PC-3 (cell line): ENCODE data around the gene SARNP. TPM values are rescaled to one million over a fixed set of nuclear protein-coding genes. Genes with fewer than 3 reads are reported as not detected.
A peak's percentile ranks its signal among the peaks of the same experiment; 100 is the strongest.

Experiments used
- ATAC-seq: fragments of 200-7000 bp; cut with Tn5 transposase; 2 replicates; pipeline ENCODE4 v1.9.1; 2020; ENCODE audit warnings: mild to moderate bottlenecking, moderate library complexity
- BruUV-seq: library from RNA; stranded (reverse); fragments of 400-500 nt; replicated peaks from 2 replicates; lab custom pipeline; 2021; lab: Mats Ljungman, UMichigan
- CTCF ChIA-PET: fragments of 300-600 bp; sonication (Branson Sonifier 250); formaldehyde crosslinking; loops from one replicate; lab custom pipeline; 2022; ENCODE audit warnings: antibody characterized with exemption; lab: Charles Lee
- POLR2A ChIA-PET: fragments of 300-600 bp; sonication (Branson Sonifier 250); formaldehyde crosslinking; loops from one replicate; lab custom pipeline; 2022; ENCODE audit warnings: antibody characterized with exemption; ENCODE audit not compliant: unreplicated experiment; lab: Charles Lee
- DNase-seq: peaks from one replicate; pipeline ENCODE4 v3.0.0-alpha.2; 2015
- H2AFZ ChIP-seq: fragments of 300-600 bp; sonication (generic); 2 replicates; pipeline ENCODE4 v1.6.0; 2016; ENCODE audit warnings: antibody characterized with exemption, low read length
- H3F3A ChIP-seq: fragments of 300-600 bp; sonication (generic); one replicate; pipeline ENCODE4 v1.6.0; 2017; ENCODE audit warnings: antibody characterized with exemption, low read length, control low read depth, mild to moderate bottlenecking; ENCODE audit not compliant: unreplicated experiment
- H3K27ac ChIP-seq: fragments of 300-600 bp; sonication (generic); 2 replicates; pipeline ENCODE4 v1.5.1; 2016; ENCODE audit warnings: mild to moderate bottlenecking, low read length
- H3K27me3 ChIP-seq: fragments of 300-600 bp; sonication (generic); 2 replicates; pipeline ENCODE4 v1.6.1; 2016; ENCODE audit warnings: low read length, mixed read lengths
- H3K36me3 ChIP-seq: fragments of 300-600 bp; sonication (generic); 2 replicates; pipeline ENCODE4 v1.6.1; 2016; ENCODE audit warnings: low read depth, mixed run types, low read length, mixed read lengths
- H3K4me1 ChIP-seq: fragments of 300-600 bp; sonication (generic); 2 replicates; pipeline ENCODE4 v1.5.1; 2016; ENCODE audit warnings: low read length; ENCODE audit not compliant: insufficient read depth
- H3K4me2 ChIP-seq: fragments of 300-600 bp; sonication (generic); 2 replicates; pipeline ENCODE4 v1.6.0; 2016; ENCODE audit warnings: low read length
- H3K4me3 ChIP-seq: fragments of 300-600 bp; sonication (generic); 2 replicates; pipeline ENCODE4 v1.5.1; 2016; ENCODE audit warnings: mild to moderate bottlenecking, low read length, mixed read lengths
- H3K79me2 ChIP-seq: fragments of 300-600 bp; sonication (generic); 2 replicates; pipeline ENCODE4 v1.6.1; 2017; ENCODE audit warnings: low read length, mixed read lengths
- H3K9ac ChIP-seq: fragments of 300-600 bp; sonication (generic); 2 replicates; pipeline ENCODE4 v1.6.0; 2016; ENCODE audit warnings: mild to moderate bottlenecking, low read length
- H3K9me2 ChIP-seq: fragments of 300-600 bp; sonication (generic); replicated peaks from 2 replicates; pipeline ENCODE4 v1.6.1; 2016; ENCODE audit warnings: mixed run types, low read length, mixed read lengths
- H3K9me3 ChIP-seq: fragments of 300-600 bp; sonication (generic); 2 replicates; pipeline ENCODE4 v1.6.1; 2016; ENCODE audit warnings: low read length, mixed read lengths
- H4K20me1 ChIP-seq: fragments of 300-600 bp; sonication (generic); 2 replicates; pipeline ENCODE4 v1.6.1; 2016; ENCODE audit warnings: low read length, mixed read lengths
- CTCF ChIP-seq: fragments of 300-600 bp; sonication (generic); conservative IDR thresholded peaks from 2 replicates; pipeline ENCODE4 v1.5.1; 2017; ENCODE audit warnings: antibody characterized with exemption, low read depth, mild to moderate bottlenecking, low read length
- EZH2 ChIP-seq: fragments of 300-600 bp; sonication (generic); IDR thresholded peaks from one replicate; pipeline ENCODE4 v1.6.1; 2017; ENCODE audit warnings: antibody characterized with exemption, mild to moderate bottlenecking, low read length; ENCODE audit not compliant: unreplicated experiment
- EZH2phosphoT487 ChIP-seq: fragments of 300-600 bp; sonication (generic); IDR thresholded peaks from 2 replicates; pipeline ENCODE4 v1.6.1; 2018; ENCODE audit warnings: mild to moderate bottlenecking, antibody characterized with exemption, low read length, borderline replicate concordance
- intact Hi-C: fragments of 100-400 bp; cut with micrococcal nuclease; formaldehyde crosslinking; loops from 2 replicates; pipeline ENCODE4 v1.9.0; 2023
- total RNA-seq: library from RNA; depleted of rRNA; stranded (reverse); fragments of >200 nt; gene quantifications from 2 replicates; pipeline ENCODE4 v1.2.3, GENCODE V29; 2014

SARNP gene
- total RNA-seq, 1 experiment from 2014 or later = 103 TPM

DNA sequence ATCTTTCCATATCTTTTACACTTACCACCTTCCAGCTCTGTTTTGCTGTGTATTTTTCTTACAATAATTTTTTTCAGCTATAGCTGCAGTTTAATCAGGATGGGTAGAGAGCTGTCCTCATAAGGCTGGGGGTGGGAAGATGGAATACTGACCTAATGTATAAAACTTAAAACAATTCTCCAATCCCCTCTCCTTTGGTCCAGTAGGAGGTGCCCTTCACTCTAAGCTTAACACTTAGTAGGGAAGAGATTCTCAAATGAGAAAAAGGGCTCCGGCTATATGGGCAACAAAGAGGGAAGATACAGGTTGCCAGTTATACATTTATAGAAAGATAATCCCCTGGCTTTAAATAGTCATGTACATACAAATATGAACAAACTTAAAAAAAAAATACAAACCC is 3.2 kb upstream of the SARNP start:
- peaks cover 38% of the 10 kb centered on the region for H3K36me3 ChIP-seq

DNA sequence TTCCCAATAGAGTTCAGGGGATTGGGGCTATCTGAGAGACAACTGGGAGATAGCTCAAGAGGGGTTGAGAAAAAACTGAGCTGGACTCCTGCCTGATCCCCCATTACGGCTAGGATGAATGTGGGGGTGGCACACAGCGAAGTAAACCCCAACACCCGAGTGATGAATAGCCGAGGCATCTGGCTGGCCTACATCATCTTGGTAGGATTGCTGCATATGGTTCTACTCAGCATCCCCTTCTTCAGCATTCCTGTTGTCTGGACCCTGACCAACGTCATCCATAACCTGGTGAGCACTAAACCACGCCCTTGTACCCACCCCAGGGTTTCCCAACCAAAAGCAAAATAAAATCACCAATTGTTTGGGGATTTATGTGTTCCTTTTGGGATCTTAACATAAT is 1.4 kb upstream of the SARNP start:
- Histone ChIP-seq H3K27ac (no peak overlapping the region), H3K27me3 (no peaks in the 10 kb centered on the region), H4K20me1 (peaks cover 16% of the 10 kb centered on the region), H3K79me2 (peaks cover 61% of the 10 kb centered on the region), H2AFZ (no peak overlapping the region), H3K9me3 (no peaks in the 10 kb centered on the region), H3K9ac (peak overlapping the region; percentile 85), H3F3A (no peaks in the 10 kb centered on the region), H3K4me3 (peak overlapping the region; percentile 82), H3K9me2 (no peaks in the 10 kb centered on the region), H3K4me1 (peaks cover 21% of the 10 kb centered on the region), H3K36me3 (peaks cover 38% of the 10 kb centered on the region), H3K4me2 (peak overlapping the region; percentile 80)
- ChIA-PET POLR2A (no interaction called here), CTCF (interaction anchor here (0.7 to 1.9 kb wide), 2 partner anchors 81 to 121 kb away, joined by 3 to 8 read pairs; no protein-coding TSS in a partner anchor)
- DNase-seq (no peak), ATAC-seq (no peak)
- intact Hi-C loops = loop anchor here (5.0 kb wide), 1 partner anchor 77 kb away; the partner anchor contains the start of gene GDF11
- no TSS peak for BruUV-seq
- TF ChIP-seq EZH2phosphoT487 (no peak), CTCF (no peak), EZH2 (no peak)

More for the DNA sequence above, 3.2 kb upstream of the SARNP start:
- Histone ChIP-seq H3F3A (no peaks in the 10 kb centered on the region), H3K4me2 (no peak overlapping the region), H3K4me1 (peaks cover 15% of the 10 kb centered on the region), H3K9me3 (no peaks in the 10 kb centered on the region), H3K27ac (no peak overlapping the region), H2AFZ (no peak overlapping the region), H3K4me3 (no peak overlapping the region), H3K79me2 (peaks cover 53% of the 10 kb centered on the region), H3K9me2 (no peaks in the 10 kb centered on the region), H3K27me3 (no peaks in the 10 kb centered on the region), H3K9ac (no peak overlapping the region), H4K20me1 (peaks cover 8% of the 10 kb centered on the region; the same call in 1 of the 2 replicates)
- ATAC-seq (no peak), DNase-seq (peak; percentile 31)
- ChIA-PET CTCF (no interaction called here), POLR2A (no interaction called here)
- BruUV-seq = no TSS peak
- intact Hi-C loops = no loop called here
- TF ChIP-seq CTCF = peak; percentile 60; the same call in 1 of the 2 replicates
- no peak for TF ChIP-seq EZH2

GRCh38 chr12:55818140-55818728 is 710 bp upstream of the SARNP start:
- BruUV-seq = TSS peak; percentile 67
- peak overlapping the region; percentile 82 for H3K4me3 ChIP-seq
- ATAC-seq = peak; percentile 52
- peak overlapping the region; percentile 80 for H3K4me2 ChIP-seq
- H3K27ac ChIP-seq = peak overlapping the region; percentile 47
- peaks cover 18% of the 10 kb centered on the region for H4K20me1 ChIP-seq
- no peaks in the 10 kb centered on the region for H3K27me3 ChIP-seq
- ChIA-PET CTCF (interaction anchor here (0.7 to 1.9 kb wide), 8 partner anchors 11 to 179 kb away, joined by 3 to 8 read pairs (median 4); partner anchors contain the start of genes DNAJC14 and SUOX), POLR2A (interaction anchor here (0.6 to 2.3 kb wide), 9 partner anchors 9 to 358 kb away, joined by 3 to 32 read pairs (median 5); partner anchors contain the start of genes DNAJC14, RAB5B and SUOX)
- H3K4me1 ChIP-seq = peaks cover 21% of the 10 kb centered on the region
- H3K9me2 ChIP-seq = no peaks in the 10 kb centered on the region
- no peaks in the 10 kb centered on the region for H3K9me3 ChIP-seq
- intact Hi-C loops = loop anchor here (5.0 kb wide), 1 partner anchor 76 kb away; the partner anchor contains the start of gene GDF11
- H3K36me3 ChIP-seq = peaks cover 41% of the 10 kb centered on the region
- no peaks in the 10 kb centered on the region for H3F3A ChIP-seq
- peaks cover 66% of the 10 kb centered on the region for H3K79me2 ChIP-seq
- peak overlapping the region; percentile 72 for H2AFZ ChIP-seq
- peak overlapping the region; percentile 85 for H3K9ac ChIP-seq
- no peak for DNase-seq
- TF ChIP-seq EZH2phosphoT487 (no peak), CTCF (no peak), EZH2 (no peak)
